Measurements from ENCODE around the gene PCNX3.
A peak's percentile ranks its signal among the peaks of the same experiment; 100 is the strongest.
"Not testable (repeated sequence)": the region's sequence is repeated elsewhere in the genome, so short reads cannot be mapped to it uniquely, and the experiment has no call there.

The PCNX3 gene

GRCh38 chr11:65637794-65638419 lies 22.3 kb downstream of the PCNX3 start, which contains the start of gene SIPA1:
Gene SIPA1, plus strand, starts transcription at chr11:65638101. Its CDS starts 2,821 bp downstream, at chr11:65640922.
- TF ChIP-seq, protein P1, sequence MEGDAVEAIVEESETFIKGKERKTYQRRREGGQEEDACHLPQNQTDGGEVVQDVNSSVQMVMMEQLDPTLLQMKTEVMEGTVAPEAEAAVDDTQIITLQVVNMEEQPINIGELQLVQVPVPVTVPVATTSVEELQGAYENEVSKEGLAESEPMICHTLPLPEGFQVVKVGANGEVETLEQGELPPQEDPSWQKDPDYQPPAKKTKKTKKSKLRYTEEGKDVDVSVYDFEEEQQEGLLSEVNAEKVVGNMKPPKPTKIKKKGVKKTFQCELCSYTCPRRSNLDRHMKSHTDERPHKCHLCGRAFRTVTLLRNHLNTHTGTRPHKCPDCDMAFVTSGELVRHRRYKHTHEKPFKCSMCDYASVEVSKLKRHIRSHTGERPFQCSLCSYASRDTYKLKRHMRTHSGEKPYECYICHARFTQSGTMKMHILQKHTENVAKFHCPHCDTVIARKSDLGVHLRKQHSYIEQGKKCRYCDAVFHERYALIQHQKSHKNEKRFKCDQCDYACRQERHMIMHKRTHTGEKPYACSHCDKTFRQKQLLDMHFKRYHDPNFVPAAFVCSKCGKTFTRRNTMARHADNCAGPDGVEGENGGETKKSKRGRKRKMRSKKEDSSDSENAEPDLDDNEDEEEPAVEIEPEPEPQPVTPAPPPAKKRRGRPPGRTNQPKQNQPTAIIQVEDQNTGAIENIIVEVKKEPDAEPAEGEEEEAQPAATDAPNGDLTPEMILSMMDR (IDR thresholded peaks at IDR 0.05; ENCODE audit: extremely low read depth, insufficient read depth, missing control alignments) = no peak
- in situ Hi-C loops (cut with MboI; ENCODE audit: low pct_unique_long_range_greater_than_20kb, low sequenced_read_pairs, unreplicated experiment) = no loop called here
- DNase-seq (ENCODE audit: low spot score) = peak; percentile 90

- DNase-seq (ENCODE audit: low spot score); in situ Hi-C loops (cut with MboI; ENCODE audit: low pct_unique_long_range_greater_than_20kb, low sequenced_read_pairs, unreplicated experiment): not testable (repeated sequence)
Observed at GRCh38 chr11:65639228-65639597, 23.6 kb downstream of the PCNX3 start.

GRCh38 chr11:65639623-65640482 lies 24.3 kb downstream of the PCNX3 start:
- in situ Hi-C loops (cut with MboI; ENCODE audit: low pct_unique_long_range_greater_than_20kb, low sequenced_read_pairs, unreplicated experiment) = no loop called here
- peak; percentile 80 for DNase-seq (ENCODE audit: low spot score)
- TF ChIP-seq, protein P1 (IDR thresholded peaks at IDR 0.05; ENCODE audit: extremely low read depth, insufficient read depth, missing control alignments) = no peak

DNA sequence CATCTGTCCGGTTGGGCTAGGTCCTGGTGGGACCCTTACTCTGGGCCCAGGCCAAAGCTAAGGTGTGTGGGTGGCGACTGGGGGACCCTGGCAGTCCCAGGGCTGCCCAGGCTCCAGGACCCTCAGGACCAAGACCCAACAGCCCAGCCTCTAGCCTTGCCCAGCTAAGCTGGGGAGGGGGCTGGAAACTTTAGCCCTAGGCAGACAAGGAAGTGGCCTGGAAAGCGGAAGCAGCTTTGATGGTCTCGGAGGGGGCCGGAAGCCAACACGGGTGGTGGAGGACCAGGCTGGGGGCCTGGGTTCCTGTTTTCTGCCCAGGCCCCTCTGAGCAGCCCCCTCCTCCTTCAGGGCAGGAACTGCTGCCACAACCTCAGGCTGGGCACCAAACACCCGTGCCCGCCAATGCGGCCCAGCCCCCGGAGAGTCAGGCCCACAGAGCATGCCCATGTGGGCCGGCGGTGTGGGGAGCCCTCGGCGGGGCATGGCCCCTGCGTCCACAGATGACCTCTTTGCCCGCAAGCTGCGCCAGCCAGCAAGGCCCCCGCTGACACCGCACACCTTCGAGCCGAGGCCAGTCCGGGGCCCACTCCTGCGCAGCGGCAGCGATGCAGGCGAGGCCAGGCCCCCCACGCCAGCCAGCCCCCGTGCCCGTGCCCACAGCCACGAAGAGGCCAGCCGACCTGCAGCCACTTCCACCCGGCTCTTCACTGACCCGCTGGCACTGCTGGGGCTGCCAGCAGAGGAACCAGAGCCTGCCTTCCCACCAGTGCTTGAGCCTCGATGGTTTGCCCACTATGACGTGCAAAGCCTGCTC lies 25.1 kb downstream of the PCNX3 start:
- TF ChIP-seq, protein P1 (IDR thresholded peaks at IDR 0.05; ENCODE audit: extremely low read depth, insufficient read depth, missing control alignments) = no peak
- in situ Hi-C loops (cut with MboI; ENCODE audit: low pct_unique_long_range_greater_than_20kb, low sequenced_read_pairs, unreplicated experiment) = no loop called here
- no peak for DNase-seq (ENCODE audit: low spot score)

GRCh38 chr11:65641297-65642013 lies 25.9 kb downstream of the PCNX3 start:
- TF ChIP-seq, protein P1 (IDR thresholded peaks at IDR 0.05; ENCODE audit: extremely low read depth, insufficient read depth, missing control alignments) = no peak
- in situ Hi-C loops (cut with MboI; ENCODE audit: low pct_unique_long_range_greater_than_20kb, low sequenced_read_pairs, unreplicated experiment) = no loop called here

GRCh38 chr11:65642014-65642671 lies 26.6 kb downstream of the PCNX3 start:
- in situ Hi-C loops (cut with MboI; ENCODE audit: low pct_unique_long_range_greater_than_20kb, low sequenced_read_pairs, unreplicated experiment) = no loop called here
- peak; percentile 65 for DNase-seq (ENCODE audit: low spot score)
- TF ChIP-seq, protein P1 (IDR thresholded peaks at IDR 0.05; ENCODE audit: extremely low read depth, insufficient read depth, missing control alignments) = no peak

More at GRCh38 chr11:65641297-65642013, 25.9 kb downstream of the PCNX3 start:
- DNase-seq (ENCODE audit: low spot score) = no peak
